Transverse colon (tissue), 4 donors: ENCODE data around the gene ZNF281. TPM values are rescaled to one million over a fixed set of nuclear protein-coding genes. Genes with fewer than 3 reads are reported as not detected.

Experiments
- DNase-seq: peaks from one replicate; pipeline ENCODE4 v3.0.0-alpha.2; 2019
- H3K27ac ChIP-seq, 4 donors: fragments of 200-600 bp; sonication (generic); 2 replicates each; pipeline ENCODE4 v1.5.1; 2016 to 2018; ENCODE audit warnings: inconsistent platforms in 4 of 4
- H3K27me3 ChIP-seq: fragments of 200-600 bp; sonication (generic); 2 replicates; pipeline ENCODE4 v1.5.1; 2017; ENCODE audit warnings: inconsistent platforms
- H3K36me3 ChIP-seq, 4 donors: fragments of 200-600 bp; sonication (generic); 2 replicates each; pipeline ENCODE4 v1.5.1; 2017 to 2019; ENCODE audit warnings: inconsistent platforms in 4 of 4
- H3K4me1 ChIP-seq, 4 donors: fragments of 200-600 bp; sonication (generic); 2 replicates each; pipeline ENCODE4 v1.5.1; 2017 to 2020; ENCODE audit warnings: inconsistent platforms in 4 of 4
- H3K4me3 ChIP-seq, 4 donors: fragments of 200-600 bp; sonication (generic); 1 replicate in 1 of 4; 2 replicates in 3 of 4; pipeline versions ENCODE4 v1.5.1 to v1.6.1; 2017 to 2019; ENCODE audit warnings: inconsistent platforms in 4 of 4
- H3K9me3 ChIP-seq, 2 donors: fragments of 200-600 bp; sonication (generic); 2 replicates each; pipeline ENCODE4 v1.5.1; 2017 to 2019; ENCODE audit warnings: inconsistent platforms in 2 of 2
- EP300 ChIP-seq: sonication (generic); formaldehyde crosslinking; IDR thresholded peaks from one replicate; pipeline ENCODE4 v1.6.1; 2017; ENCODE audit warnings: antibody characterized with exemption, low read depth
- POLR2A ChIP-seq: fragments of 450-650 bp; IDR thresholded peaks from one replicate; pipeline ENCODE4 v1.6.1; 2016; ENCODE audit warnings: antibody characterized with exemption, mild to moderate bottlenecking, moderate library complexity
- POLR2AphosphoS5 ChIP-seq, 3 donors: sonication (generic); formaldehyde crosslinking; IDR thresholded peaks; one replicate each; pipeline ENCODE4 v1.6.1; 2016; ENCODE audit warnings: antibody characterized with exemption in 3 of 3
- WGBS, 2 donors: methylation state at CpG; one replicate each; pipeline ENCODE4 v1.1.5; 2018; ENCODE audit warnings: low coverage in 1 of 2; 5-methylcytosine and 5-hydroxymethylcytosine counted together
- in situ Hi-C, 4 donors: fragments of 200-750 bp; cut with MboI; loops; one replicate each; pipeline versions ENCODE4 v1.15.0 to v1.15.1; 2017; ENCODE audit warnings: low sequenced_read_pairs in 3 of 4, low pct_ligation_motif_present in 1 of 4, low pct_unique_long_range_greater_than_20kb in 1 of 4
- intact Hi-C: fragments of 100-400 bp; cut with DNase I; formaldehyde crosslinking; loops from one replicate; pipeline ENCODE4 v1.15.1; 2023; ENCODE audit warnings: low total_unique reads
- total RNA-seq, 4 donors: library from RNA; depleted of rRNA; stranded (reverse); fragments of >200 nt; gene quantifications; one replicate each; pipeline ENCODE4 v1.1.0, GENCODE V29; 2016
- TF ChIP-seq, protein P1 (sequence below), 5 experiments: fragments of 200-600 bp in 3 of 5; fragments of 450-650 bp in 2 of 5; sonication (generic) in 3 of 5; IDR thresholded peaks; 1 replicate in 2 of 5; 2 replicates in 3 of 5; pipeline ENCODE4 v1.5.1; 2016 to 2017; ENCODE audit warnings: antibody characterized with exemption in 5 of 5, inconsistent platforms in 3 of 5, mild to moderate bottlenecking in 2 of 5, moderate library complexity in 1 of 5

ZNF281 gene
- total RNA-seq, 4 donors from 2014 or later, result 7.5 to 15.1 (median 10.9) TPM

DNA sequence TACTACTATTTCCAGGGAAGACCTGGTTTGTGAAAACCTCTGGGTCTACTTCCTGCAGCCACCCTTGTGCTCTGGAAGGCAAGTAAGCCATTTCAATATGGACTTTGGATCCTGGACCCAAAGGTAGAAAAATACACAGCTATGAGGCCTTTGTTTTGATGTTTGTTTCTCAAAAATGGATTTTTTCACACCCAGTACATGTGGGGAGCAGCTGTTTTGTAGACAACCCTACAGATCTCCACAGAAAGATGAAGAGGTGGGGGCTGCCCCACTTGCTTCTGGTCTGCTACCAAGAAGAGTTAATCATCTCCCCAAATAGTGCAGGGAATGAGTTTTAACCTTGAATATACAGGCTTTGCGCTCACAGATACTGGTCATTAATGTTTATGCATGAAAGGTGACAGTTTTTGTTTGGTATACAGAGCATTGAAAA is 29.2 kb downstream of the ZNF281 start:
- in situ Hi-C loops, result no loop called here
- WGBS, 2 donors, result 84 to 100% methylated on average over 1 of the region's 1 CpG
- Histone ChIP-seq H3K36me3 (no peaks in the 10 kb centered on the region), H3K27ac (no peak overlapping the region), H3K27me3 (no peaks in the 10 kb centered on the region), H3K4me3 (no peak overlapping the region), H3K4me1 (peaks cover 0 to 5% (median 0%) of the 10 kb centered on the region in 4 donors), H3K9me3 (no peaks in the 10 kb centered on the region)
- intact Hi-C loops, result no loop called here
- DNase-seq, result no peak
- TF ChIP-seq POLR2AphosphoS5 (IDR thresholded peaks at IDR 0.05), result no peak
- TF ChIP-seq POLR2A, result no peak
- TF ChIP-seq, protein P1, sequence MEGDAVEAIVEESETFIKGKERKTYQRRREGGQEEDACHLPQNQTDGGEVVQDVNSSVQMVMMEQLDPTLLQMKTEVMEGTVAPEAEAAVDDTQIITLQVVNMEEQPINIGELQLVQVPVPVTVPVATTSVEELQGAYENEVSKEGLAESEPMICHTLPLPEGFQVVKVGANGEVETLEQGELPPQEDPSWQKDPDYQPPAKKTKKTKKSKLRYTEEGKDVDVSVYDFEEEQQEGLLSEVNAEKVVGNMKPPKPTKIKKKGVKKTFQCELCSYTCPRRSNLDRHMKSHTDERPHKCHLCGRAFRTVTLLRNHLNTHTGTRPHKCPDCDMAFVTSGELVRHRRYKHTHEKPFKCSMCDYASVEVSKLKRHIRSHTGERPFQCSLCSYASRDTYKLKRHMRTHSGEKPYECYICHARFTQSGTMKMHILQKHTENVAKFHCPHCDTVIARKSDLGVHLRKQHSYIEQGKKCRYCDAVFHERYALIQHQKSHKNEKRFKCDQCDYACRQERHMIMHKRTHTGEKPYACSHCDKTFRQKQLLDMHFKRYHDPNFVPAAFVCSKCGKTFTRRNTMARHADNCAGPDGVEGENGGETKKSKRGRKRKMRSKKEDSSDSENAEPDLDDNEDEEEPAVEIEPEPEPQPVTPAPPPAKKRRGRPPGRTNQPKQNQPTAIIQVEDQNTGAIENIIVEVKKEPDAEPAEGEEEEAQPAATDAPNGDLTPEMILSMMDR (IDR thresholded peaks at IDR 0.05), result no peak
- TF ChIP-seq EP300, result no peak

- Histone ChIP-seq H3K27ac (peak overlapping the region in 1 of 4 donors; percentile 5), H3K36me3 (no peaks in the 10 kb centered on the region), H3K27me3 (no peaks in the 10 kb centered on the region), H3K4me3 (no peak overlapping the region), H3K4me1 (peaks cover 0 to 5% (median 0%) of the 10 kb centered on the region in 4 donors), H3K9me3 (no peaks in the 10 kb centered on the region)
- intact Hi-C loops (no loop called here), in situ Hi-C loops (no loop called here)
- TF ChIP-seq POLR2AphosphoS5 (IDR thresholded peaks at IDR 0.05), result no peak
- no peak for DNase-seq
- 63 to 71% methylated on average over 2 to 3 of the region's 3 CpGs for WGBS, 2 donors
Observed at GRCh38 chr1:200379940-200380588, 29.8 kb downstream of the ZNF281 start.

- in situ Hi-C loops, result no loop called here
- H3K27ac ChIP-seq, result peak overlapping the region in 3 of 4 donors; percentile 1 to 34 (median 5)
- no peak for DNase-seq
- H3K4me1 ChIP-seq, result peaks cover 0 to 5% (median 0%) of the 10 kb centered on the region in 4 donors
- TF ChIP-seq EP300 (no peak), POLR2AphosphoS5 (IDR thresholded peaks at IDR 0.05) (peak in 1 of 3 donors; percentile 45)
- H3K36me3 ChIP-seq, result no peaks in the 10 kb centered on the region
- 63 to 71% methylated on average over 1 of the region's 1 CpG for WGBS, 2 donors
- H3K9me3 ChIP-seq, result no peaks in the 10 kb centered on the region
- H3K4me3 ChIP-seq, result no peak overlapping the region
- intact Hi-C loops, result no loop called here
- H3K27me3 ChIP-seq, result no peaks in the 10 kb centered on the region
Observed at GRCh38 chr1:200379432-200379757, 30.4 kb downstream of the ZNF281 start.

- Histone ChIP-seq H3K27me3 (no peaks in the 10 kb centered on the region), H3K36me3 (no peaks in the 10 kb centered on the region), H3K4me3 (no peak overlapping the region), H3K9me3 (no peaks in the 10 kb centered on the region), H3K4me1 (peaks cover 0 to 5% (median 0%) of the 10 kb centered on the region in 4 donors), H3K27ac (no peak overlapping the region)
- TF ChIP-seq EP300 (no peak), POLR2A (no peak), POLR2AphosphoS5 (IDR thresholded peaks at IDR 0.05) (no peak)
- TF ChIP-seq, protein P1 (IDR thresholded peaks at IDR 0.05), result no peak
- DNase-seq, result no peak
- intact Hi-C loops, result no loop called here
- in situ Hi-C loops, result no loop called here
- 45 to 60% methylated on average over 1 of the region's 1 CpG for WGBS, 2 donors
Observed at GRCh38 chr1:200378096-200378495, 31.7 kb downstream of the ZNF281 start.

DNA sequence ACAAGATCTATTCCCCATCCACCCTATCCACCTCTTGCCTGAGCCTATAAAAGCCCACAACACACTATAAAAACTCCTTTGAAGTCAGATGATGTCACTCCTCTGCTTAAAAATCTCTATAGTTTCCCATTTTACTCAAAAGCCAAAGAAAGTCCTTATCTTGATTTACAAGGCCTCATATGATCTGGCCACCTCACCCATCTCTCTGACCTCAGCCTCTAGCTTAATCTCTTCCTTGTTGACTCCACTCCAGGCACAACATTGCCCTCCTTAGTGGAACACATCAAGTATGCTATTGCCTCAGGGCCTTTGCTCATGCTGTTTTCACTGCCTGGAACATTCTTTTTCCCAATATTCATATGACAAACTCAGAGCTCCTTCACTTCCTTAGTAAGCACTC is 33.3 kb downstream of the ZNF281 start:
- TF ChIP-seq POLR2A (no peak), EP300 (no peak), POLR2AphosphoS5 (IDR thresholded peaks at IDR 0.05) (no peak)
- TF ChIP-seq, protein P1 (IDR thresholded peaks at IDR 0.05), result no peak
- intact Hi-C loops, result no loop called here

More for the DNA sequence above, 33.3 kb downstream of the ZNF281 start:
- H3K9me3 ChIP-seq, result no peaks in the 10 kb centered on the region
- in situ Hi-C loops, result no loop called here
- no peaks in the 10 kb centered on the region for H3K27me3 ChIP-seq
- H3K4me1 ChIP-seq, result peaks cover 0 to 5% (median 1%) of the 10 kb centered on the region in 4 donors
- no peaks in the 10 kb centered on the region for H3K36me3 ChIP-seq
- no peak overlapping the region for H3K4me3 ChIP-seq
- DNase-seq, result no peak
- H3K27ac ChIP-seq, result no peak overlapping the region
